ENCODE data around the gene OCIAD2. TPM values are rescaled to one million over a fixed set of nuclear protein-coding genes. Genes with fewer than 3 reads are reported as not detected.
"Not testable (repeated sequence)": the region's sequence is repeated elsewhere in the genome, so short reads cannot be mapped to it uniquely, and the experiment has no call there.

The OCIAD2 gene
- total RNA-seq, 1 donor from 2014 or later, result 73.1 TPM

- Mint-ChIP-seq H3K27ac (no peak overlapping the region), H3K4me3 (no peak overlapping the region), H3K36me3 (no peaks in the 10 kb centered on the region), H3K4me1 (no peaks in the 10 kb centered on the region), H3K9me3 (peaks cover 4% of the 10 kb centered on the region), H3K27me3 (ENCODE audit: low read depth) (peaks cover 13% of the 10 kb centered on the region)
- no peak for DNase-seq (ENCODE audit: low spot score in 2 of 2, unreplicated experiment in 2 of 2)
- TF ChIP-seq CTCF (IDR thresholded peaks at IDR 0.05; ENCODE audit: unreplicated experiment), result no peak
Observed at GRCh38 chr4:48937033-48937432, 30.5 kb upstream of the OCIAD2 start.

- DNase-seq (ENCODE audit: low spot score in 2 of 2, unreplicated experiment in 2 of 2), result no peak
- no peaks in the 10 kb centered on the region for H3K4me1 Mint-ChIP-seq
- no peak overlapping the region for H3K27ac Mint-ChIP-seq
- H3K4me3 Mint-ChIP-seq, result no peak overlapping the region
- H3K9me3 Mint-ChIP-seq, result peaks cover 8% of the 10 kb centered on the region
- no peaks in the 10 kb centered on the region for H3K27me3 Mint-ChIP-seq (ENCODE audit: low read depth)
- no peak for TF ChIP-seq CTCF (IDR thresholded peaks at IDR 0.05; ENCODE audit: unreplicated experiment)
- no peaks in the 10 kb centered on the region for H3K36me3 Mint-ChIP-seq
Observed at GRCh38 chr4:48931459-48931858, 24.9 kb upstream of the OCIAD2 start.

- no peak for TF ChIP-seq CTCF (IDR thresholded peaks at IDR 0.05; ENCODE audit: unreplicated experiment)
- Mint-ChIP-seq H3K27me3 (ENCODE audit: low read depth) (no peaks in the 10 kb centered on the region), H3K27ac (no peak overlapping the region), H3K36me3 (no peaks in the 10 kb centered on the region), H3K4me3 (no peak overlapping the region), H3K4me1 (no peaks in the 10 kb centered on the region), H3K9me3 (peaks cover 8% of the 10 kb centered on the region)
- DNase-seq (ENCODE audit: low spot score in 2 of 2, unreplicated experiment in 2 of 2), result no peak
Observed at GRCh38 chr4:48930654-48931053, 24.1 kb upstream of the OCIAD2 start.

GRCh38 chr4:48924416-48924815 lies 17.8 kb upstream of the OCIAD2 start:
- no peak for DNase-seq (ENCODE audit: low spot score in 2 of 2, unreplicated experiment in 2 of 2)

GRCh38 chr4:48923065-48923464 lies 16.5 kb upstream of the OCIAD2 start:
- not testable (repeated sequence) for DNase-seq (ENCODE audit: low spot score in 2 of 2, unreplicated experiment in 2 of 2); H3K4me3 Mint-ChIP-seq; H3K4me1 Mint-ChIP-seq; H3K36me3 Mint-ChIP-seq; H3K27me3 Mint-ChIP-seq (ENCODE audit: low read depth); H3K9me3 Mint-ChIP-seq; H3K27ac Mint-ChIP-seq

More at GRCh38 chr4:48924416-48924815, 17.8 kb upstream of the OCIAD2 start:
- Mint-ChIP-seq H3K4me1 (no peaks in the 10 kb centered on the region), H3K36me3 (no peaks in the 10 kb centered on the region), H3K4me3 (no peak overlapping the region), H3K27me3 (ENCODE audit: low read depth) (peaks cover 1% of the 10 kb centered on the region), H3K9me3 (peaks cover 7% of the 10 kb centered on the region), H3K27ac (no peak overlapping the region)
- no peak for TF ChIP-seq CTCF (IDR thresholded peaks at IDR 0.05; ENCODE audit: unreplicated experiment)

- Mint-ChIP-seq H3K4me1 (no peaks in the 10 kb centered on the region), H3K27ac (no peak overlapping the region), H3K4me3 (no peak overlapping the region), H3K36me3 (no peaks in the 10 kb centered on the region), H3K27me3 (ENCODE audit: low read depth) (no peaks in the 10 kb centered on the region), H3K9me3 (no peaks in the 10 kb centered on the region)
- DNase-seq (ENCODE audit: low spot score in 2 of 2, unreplicated experiment in 2 of 2), result no peak
- TF ChIP-seq CTCF (IDR thresholded peaks at IDR 0.05; ENCODE audit: unreplicated experiment), result no peak
Observed at GRCh38 chr4:48914311-48914710, 7.7 kb upstream of the OCIAD2 start.

Measured in mesothelial cell of epicardium (in vitro differentiated cells).